GM06990 (cell line): ENCODE data around the gene SPI1.

Experiments
- DNase-seq: peaks from one replicate; pipeline ENCODE4 v3.0.0-alpha.2; 2011; ENCODE audit not compliant: insufficient read length; ENCODE audit errors: extremely low read depth
- H3K27me3 ChIP-seq: replicated peaks from 2 replicates; pipeline ENCODE4 v1.6.0; 2011; ENCODE audit warnings: low read length; ENCODE audit not compliant: control insufficient read depth, insufficient read depth
- H3K36me3 ChIP-seq: 2 replicates; pipeline ENCODE4 v1.5.1; 2011; ENCODE audit warnings: low read length; ENCODE audit not compliant: control insufficient read depth, insufficient read depth
- H3K4me3 ChIP-seq: replicated peaks from 2 replicates; pipeline ENCODE4 v1.5.1; 2011; ENCODE audit warnings: low read depth, mild to moderate bottlenecking, control low read depth, low read length
- CTCF ChIP-seq: IDR thresholded peaks from 2 replicates; pipeline ENCODE4 v1.5.1; 2011; ENCODE audit warnings: low read length, control low read depth, mild to moderate bottlenecking, inconsistent platforms; ENCODE audit not compliant: insufficient read depth, poor library complexity, severe bottlenecking

Gene SPI1

GRCh38 chr11:47394322-47395222 lies 16.2 kb upstream of the SPI1 start:
- H3K36me3 ChIP-seq, result no peaks in the 10 kb centered on the region
- no peak overlapping the region for H3K4me3 ChIP-seq
- DNase-seq, result peak; percentile 83
- no peak for TF ChIP-seq CTCF
- no peaks in the 10 kb centered on the region for H3K27me3 ChIP-seq

- TF ChIP-seq CTCF, result no peak
- no peak for DNase-seq
- Histone ChIP-seq H3K27me3 (no peaks in the 10 kb centered on the region), H3K4me3 (no peak overlapping the region), H3K36me3 (no peaks in the 10 kb centered on the region)
These were observed 15.6 kb upstream of the SPI1 start for GRCh38 chr11:47394050-47394321.

- DNase-seq, result no peak
These were observed 15.1 kb upstream of the SPI1 start for GRCh38 chr11:47393163-47394049.

GRCh38 chr11:47392546-47393162 lies 14.3 kb upstream of the SPI1 start:
- H3K36me3 ChIP-seq, result no peaks in the 10 kb centered on the region
- H3K4me3 ChIP-seq, result no peak overlapping the region
- DNase-seq, result no peak
- TF ChIP-seq CTCF, result no peak
- H3K27me3 ChIP-seq, result no peaks in the 10 kb centered on the region

More at GRCh38 chr11:47393163-47394049, 15.1 kb upstream of the SPI1 start:
- H3K36me3 ChIP-seq, result no peaks in the 10 kb centered on the region
- H3K27me3 ChIP-seq, result no peaks in the 10 kb centered on the region
- no peak overlapping the region for H3K4me3 ChIP-seq
- no peak for TF ChIP-seq CTCF

- no peak for DNase-seq
- Histone ChIP-seq H3K36me3 (no peaks in the 10 kb centered on the region), H3K27me3 (no peaks in the 10 kb centered on the region), H3K4me3 (no peak overlapping the region)
- TF ChIP-seq CTCF, result no peak
These were observed 13.5 kb upstream of the SPI1 start for GRCh38 chr11:47391711-47392432.
